Colonic mucosa (tissue), 4 donors: ENCODE results near the gene SAMD4A. TPM values are rescaled to one million over a fixed set of nuclear protein-coding genes. Genes with fewer than 3 reads are reported as not detected.

Experiments
- DNase-seq: peaks from one replicate; pipeline ENCODE4 v3.0.0-alpha.2; 2020
- H3K27ac ChIP-seq: fragments of 200-600 bp; one replicate; pipeline ENCODE4 v1.8.0; 2021
- H3K27me3 ChIP-seq: fragments of 200-600 bp; one replicate; pipeline ENCODE4 v1.8.0; 2021
- H3K36me3 ChIP-seq: fragments of 200-600 bp; one replicate; pipeline ENCODE4 v1.8.0; 2021
- H3K4me1 ChIP-seq: fragments of 200-600 bp; one replicate; pipeline ENCODE4 v1.8.0; 2021; ENCODE audit warnings: mild to moderate bottlenecking
- H3K4me3 ChIP-seq: fragments of 200-600 bp; one replicate; pipeline ENCODE4 v1.8.0; 2021
- H3K9ac ChIP-seq, 2 donors: one replicate each; pipeline ENCODE4 v1.7.0; 2013; ENCODE audit warnings: control low read depth in 2 of 2, low read depth in 2 of 2, low read length in 2 of 2
- H3K9me3 ChIP-seq: fragments of 200-600 bp; one replicate; pipeline ENCODE4 v1.8.0; 2021
- CTCF ChIP-seq: fragments of 200-600 bp; IDR thresholded peaks from one replicate; pipeline ENCODE4 v1.8.0; 2022; ENCODE audit warnings: antibody characterized with exemption, mild to moderate bottlenecking
- intact Hi-C: fragments of 100-400 bp; cut with DNase I; formaldehyde crosslinking; loops from one replicate; pipeline ENCODE4 v1.14.1; 2022
- total RNA-seq, 2 donors: library from RNA; stranded (reverse); fragmentation: NEBNext Ultra II Directional in 1 of 2; extraction: Animal tissue kit (Norgen Biotek cat#: 25700) in 1 of 2; gene quantifications; one replicate each; pipeline ENCODE4 v1.2.1, GENCODE V29; 2021
- donor health status: healthy.
- donor health status: DM: no; HTN: no; CAD: no.
- donor health status: DM: no; HTN: no; CAD: no.

The SAMD4A gene
- total RNA-seq, 2 donors from 2014 or later, result 5.6 to 31.3 TPM

- no peak for DNase-seq
- Histone ChIP-seq H3K4me3 (no peak overlapping the region), H3K9ac (no peak overlapping the region), H3K27me3 (no peaks in the 10 kb centered on the region), H3K36me3 (no peaks in the 10 kb centered on the region), H3K9me3 (no peaks in the 10 kb centered on the region), H3K4me1 (no peaks in the 10 kb centered on the region), H3K27ac (no peak overlapping the region)
- no peak for TF ChIP-seq CTCF
- intact Hi-C loops, result no loop called here
Measured at GRCh38 chr14:54629635-54630360, 62.9 kb downstream of the SAMD4A start.

GRCh38 chr14:54631016-54631415 is 64.1 kb downstream of the SAMD4A start:
- Histone ChIP-seq H3K4me3 (no peak overlapping the region), H3K9me3 (no peaks in the 10 kb centered on the region), H3K4me1 (no peaks in the 10 kb centered on the region), H3K27me3 (no peaks in the 10 kb centered on the region), H3K27ac (no peak overlapping the region), H3K9ac (no peak overlapping the region), H3K36me3 (no peaks in the 10 kb centered on the region)
- intact Hi-C loops, result no loop called here
- TF ChIP-seq CTCF, result no peak
- no peak for DNase-seq

- Histone ChIP-seq H3K4me3 (no peak overlapping the region), H3K27ac (no peak overlapping the region), H3K27me3 (no peaks in the 10 kb centered on the region), H3K9ac (no peak overlapping the region), H3K4me1 (no peaks in the 10 kb centered on the region), H3K9me3 (no peaks in the 10 kb centered on the region), H3K36me3 (no peaks in the 10 kb centered on the region)
- intact Hi-C loops, result no loop called here
- no peak for TF ChIP-seq CTCF
- no peak for DNase-seq
Measured at GRCh38 chr14:54632452-54632851, 65.5 kb downstream of the SAMD4A start.

GRCh38 chr14:54633076-54633475 is 66.1 kb downstream of the SAMD4A start:
- Histone ChIP-seq H3K9me3 (no peaks in the 10 kb centered on the region), H3K4me1 (no peaks in the 10 kb centered on the region), H3K27ac (no peak overlapping the region), H3K36me3 (no peaks in the 10 kb centered on the region), H3K9ac (no peak overlapping the region), H3K4me3 (no peak overlapping the region), H3K27me3 (no peaks in the 10 kb centered on the region)
- TF ChIP-seq CTCF, result no peak
- no peak for DNase-seq
- intact Hi-C loops, result no loop called here

GRCh38 chr14:54637270-54638134 is 70.6 kb downstream of the SAMD4A start:
- no peak for DNase-seq
- H3K9ac ChIP-seq, result no peak overlapping the region
- no peaks in the 10 kb centered on the region for H3K36me3 ChIP-seq
- H3K9me3 ChIP-seq, result no peaks in the 10 kb centered on the region
- intact Hi-C loops, result no loop called here
- no peak overlapping the region for H3K4me3 ChIP-seq
- no peaks in the 10 kb centered on the region for H3K4me1 ChIP-seq
- no peaks in the 10 kb centered on the region for H3K27me3 ChIP-seq
- no peak for TF ChIP-seq CTCF
- H3K27ac ChIP-seq, result no peak overlapping the region
